HepG2 (cell line): Measurements from ENCODE around the gene UTP11. TPM values are rescaled to one million over a fixed set of nuclear protein-coding genes. Genes with fewer than 3 reads are reported as not detected.

Source experiments
- ARHGAP35 ChIP-seq: sonication (generic); formaldehyde crosslinking; IDR thresholded peaks from 2 replicates; pipeline ENCODE4 v1.9.0; 2022; ENCODE audit warnings: mild to moderate bottlenecking, inconsistent platforms, moderate library complexity, missing genetic modification reagents, borderline replicate concordance
- BHLHE40 ChIP-seq: IDR thresholded peaks from 2 replicates; pipeline ENCODE4 v1.6.1; 2011; ENCODE audit warnings: low read length, improper control_type of control experiment
- BRD4 ChIP-seq: sonication (generic); formaldehyde crosslinking; IDR thresholded peaks from 2 replicates; pipeline ENCODE4 v1.4.0; 2020; ENCODE audit warnings: missing genetic modification reagents
- KDM6A ChIP-seq: IDR thresholded peaks from 2 replicates; pipeline ENCODE4 v1.6.1; 2016; ENCODE audit warnings: low read depth
- NCOA1 ChIP-seq: sonication (generic); formaldehyde crosslinking; IDR thresholded peaks from 2 replicates; pipeline ENCODE4 v1.9.0; 2021; ENCODE audit warnings: missing genetic modification reagents
- NFRKB ChIP-seq: fragments of 450-650 bp; IDR thresholded peaks from 2 replicates; pipeline ENCODE4 v1.6.1; 2017
- NR2F6 ChIP-seq, 2 experiments: IDR thresholded peaks; 2 replicates each; pipeline ENCODE4 v1.6.1; 2016; ENCODE audit warnings: antibody characterized with exemption in 1 of 2, mild to moderate bottlenecking in 1 of 2
- ONECUT2 ChIP-seq: sonication (generic); formaldehyde crosslinking; IDR thresholded peaks from 2 replicates; pipeline ENCODE4 v1.4.0; 2020; ENCODE audit warnings: missing genetic modification reagents
- PHB2 ChIP-seq: fragments of 450-650 bp; IDR thresholded peaks from 2 replicates; pipeline ENCODE4 v1.6.1; 2018; ENCODE audit not compliant: partially characterized antibody
- PHF21A ChIP-seq: sonication (generic); formaldehyde crosslinking; IDR thresholded peaks from 2 replicates; pipeline ENCODE4 v1.5.0; 2020; ENCODE audit warnings: mild to moderate bottlenecking, missing genetic modification reagents
- PLRG1 ChIP-seq: fragments of 450-650 bp; conservative IDR thresholded peaks from 2 replicates; pipeline ENCODE4 v1.6.1; 2016
- RFXAP ChIP-seq: sonication (generic); formaldehyde crosslinking; IDR thresholded peaks from 2 replicates; pipeline ENCODE4 v1.4.0; 2020; ENCODE audit warnings: missing genetic modification reagents, borderline replicate concordance
- SRY ChIP-seq: sonication (generic); formaldehyde crosslinking; IDR thresholded peaks from 2 replicates; pipeline ENCODE4 v1.8.0; 2022; ENCODE audit warnings: mild to moderate bottlenecking, missing genetic modification reagents
- STAG1 ChIP-seq: sonication (generic); formaldehyde crosslinking; IDR thresholded peaks from 2 replicates; pipeline ENCODE4 v1.4.0; 2020; ENCODE audit warnings: missing genetic modification reagents
- YEATS2 ChIP-seq: sonication (generic); formaldehyde crosslinking; IDR thresholded peaks from 2 replicates; pipeline ENCODE4 v1.4.0; 2020; ENCODE audit warnings: missing genetic modification reagents, borderline replicate concordance
- ZNF484 ChIP-seq: sonication (generic); formaldehyde crosslinking; IDR thresholded peaks from 2 replicates; pipeline ENCODE4 v1.5.1; 2020; ENCODE audit warnings: mild to moderate bottlenecking, low read depth, missing genetic modification reagents, borderline replicate concordance
- ZNF569 ChIP-seq: sonication (generic); formaldehyde crosslinking; IDR thresholded peaks from 2 replicates; pipeline ENCODE4 v1.5.0; 2020; ENCODE audit warnings: mild to moderate bottlenecking, missing genetic modification reagents, moderate library complexity, borderline replicate concordance
- ZNF660 ChIP-seq: sonication (generic); formaldehyde crosslinking; IDR thresholded peaks from 2 replicates; pipeline ENCODE4 v1.5.1; 2020; ENCODE audit warnings: mild to moderate bottlenecking, low read depth, missing genetic modification reagents, borderline replicate concordance
- ZNF674 ChIP-seq: sonication (generic); formaldehyde crosslinking; IDR thresholded peaks from 2 replicates; pipeline ENCODE4 v1.5.0; 2020; ENCODE audit warnings: low read depth, mild to moderate bottlenecking, missing genetic modification reagents
- ZNF703 ChIP-seq: sonication (generic); formaldehyde crosslinking; IDR thresholded peaks from 2 replicates; pipeline ENCODE4 v1.5.1; 2020; ENCODE audit warnings: missing genetic modification reagents, mild to moderate bottlenecking, moderate library complexity, borderline replicate concordance
- ZSCAN31 ChIP-seq: sonication (generic); formaldehyde crosslinking; IDR thresholded peaks from 2 replicates; pipeline ENCODE4 v1.5.0; 2020; ENCODE audit warnings: low read depth, mild to moderate bottlenecking, missing genetic modification reagents
- polyA plus RNA-seq, 8 experiments: library from polyadenylated mRNA; depleted of rRNA in 3 of 8; stranded (reverse) in 7 of 8; unstranded in 1 of 8; fragments of >200 nt; fragmentation: Illumina TruSeq in 4 of 8; extraction: Trizol in 4 of 8; gene quantifications; 2 replicates each; pipeline versions ENCODE4 v1.2.1 to v1.2.3, GENCODE V29; 2011 to 2016; ENCODE audit warnings: low read depth in 4 of 8, missing spikeins in 1 of 8, mixed read lengths in 1 of 8; ENCODE audit not compliant: insufficient read depth in 1 of 8
- total RNA-seq, 5 experiments: library from RNA; depleted of rRNA; stranded (reverse); fragments of >200 nt; fragmentation: Illumina TruSeq; extraction: Trizol; gene quantifications; 2 replicates each; pipeline ENCODE4 v1.2.3, GENCODE V29; 2016; ENCODE audit warnings: low read depth in 1 of 5
- TF ChIP-seq, protein P1 (sequence below): sonication (generic); formaldehyde crosslinking; IDR thresholded peaks from 2 replicates; pipeline ENCODE4 v1.5.1; 2020; ENCODE audit warnings: mild to moderate bottlenecking, missing genetic modification reagents, borderline replicate concordance
- TF ChIP-seq, protein P2 (sequence below): sonication (generic); formaldehyde crosslinking; IDR thresholded peaks from 2 replicates; pipeline ENCODE4 v1.4.0; 2020; ENCODE audit warnings: missing genetic modification reagents, low read depth, mild to moderate bottlenecking, borderline replicate concordance
- TF ChIP-seq, protein P3 (sequence below): sonication (generic); formaldehyde crosslinking; IDR thresholded peaks from 2 replicates; pipeline ENCODE4 v1.4.0; 2020; ENCODE audit warnings: missing genetic modification reagents
- TF ChIP-seq, protein P4 (sequence below): sonication (generic); formaldehyde crosslinking; IDR thresholded peaks from 2 replicates; pipeline ENCODE4 v1.5.1; 2020; ENCODE audit warnings: missing genetic modification reagents, mild to moderate bottlenecking, borderline replicate concordance

UTP11 gene
- total and polyA plus RNA-seq, 2 of the 13 experiments (the other 11 are each of a cell fraction or from before 2014, with no cell fraction given) = 13.5 to 44.8 TPM

DNA sequence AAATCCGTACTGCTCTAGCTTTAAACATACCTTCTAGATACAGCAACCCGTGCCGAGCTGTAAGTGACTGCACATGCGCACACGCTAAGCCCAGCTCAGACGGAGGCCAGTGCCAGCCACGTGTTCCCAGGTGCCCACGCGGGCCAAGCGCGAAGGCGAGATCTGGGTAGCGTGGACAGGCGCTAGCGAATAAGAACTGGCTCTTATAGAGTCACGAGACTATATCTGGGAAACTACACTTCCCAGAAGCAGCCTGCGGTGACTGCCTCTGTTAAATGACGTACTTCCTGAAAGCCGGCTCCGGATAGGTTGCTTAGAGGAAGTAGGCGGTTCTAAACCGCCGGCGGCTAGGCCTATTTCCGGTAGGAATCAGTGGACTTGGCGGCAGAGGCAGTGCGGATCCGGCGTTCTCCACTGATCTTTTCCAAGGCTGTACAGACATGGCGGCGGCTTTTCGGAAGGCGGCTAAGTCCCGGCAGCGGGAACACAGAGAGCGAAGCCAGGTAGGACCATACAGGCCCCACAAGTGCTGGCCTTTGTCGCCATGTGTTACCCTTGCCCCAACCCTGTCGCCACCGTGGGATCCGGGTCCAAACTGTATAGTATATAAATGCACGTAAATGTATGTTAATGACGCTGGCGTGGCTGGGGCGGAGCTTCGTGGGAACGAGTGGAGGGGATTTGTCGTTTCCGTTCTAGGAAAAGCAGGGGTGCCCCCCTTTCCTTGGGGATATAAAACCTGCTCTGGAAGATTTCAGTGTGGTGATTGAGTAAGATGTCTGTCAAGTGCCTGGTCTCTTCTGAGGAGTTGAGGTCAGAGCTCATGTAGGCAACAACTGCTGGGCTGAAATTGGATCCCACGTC lies at the start of gene UTP11 (continued):
- no peak for TF ChIP-seq STAG1 (CRISPR knock-in tag)
- peak; percentile 37; the same call in 1 of the 2 replicates for TF ChIP-seq BRD4 (CRISPR knock-in tag)
- TF ChIP-seq, protein P1, sequence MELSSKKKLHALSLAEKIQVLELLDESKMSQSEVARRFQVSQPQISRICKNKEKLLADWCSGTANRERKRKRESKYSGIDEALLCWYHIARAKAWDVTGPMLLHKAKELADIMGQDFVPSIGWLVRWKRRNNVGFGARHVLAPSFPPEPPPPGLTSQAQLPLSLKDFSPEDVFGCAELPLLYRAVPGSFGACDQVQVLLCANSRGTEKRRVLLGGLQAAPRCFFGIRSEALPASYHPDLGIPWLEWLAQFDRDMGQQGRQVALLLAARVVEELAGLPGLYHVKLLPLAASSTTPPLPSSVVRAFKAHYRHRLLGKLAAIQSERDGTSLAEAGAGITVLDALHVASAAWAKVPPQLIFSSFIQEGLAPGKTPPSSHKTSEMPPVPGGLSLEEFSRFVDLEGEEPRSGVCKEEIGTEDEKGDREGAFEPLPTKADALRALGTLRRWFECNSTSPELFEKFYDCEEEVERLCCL (CRISPR knock-in tag) = peak; percentile 96
- no peak; the same call in none of the 2 replicates for TF ChIP-seq NCOA1 (CRISPR knock-in tag)
- no peak for TF ChIP-seq ZNF660 (CRISPR knock-in tag)
- no peak for TF ChIP-seq PLRG1
- peak; percentile 60; the same call in 1 of the 2 replicates for TF ChIP-seq ZNF484 (CRISPR knock-in tag)
- TF ChIP-seq PHF21A (CRISPR knock-in tag) = peak; percentile 76
- TF ChIP-seq, protein P2, sequence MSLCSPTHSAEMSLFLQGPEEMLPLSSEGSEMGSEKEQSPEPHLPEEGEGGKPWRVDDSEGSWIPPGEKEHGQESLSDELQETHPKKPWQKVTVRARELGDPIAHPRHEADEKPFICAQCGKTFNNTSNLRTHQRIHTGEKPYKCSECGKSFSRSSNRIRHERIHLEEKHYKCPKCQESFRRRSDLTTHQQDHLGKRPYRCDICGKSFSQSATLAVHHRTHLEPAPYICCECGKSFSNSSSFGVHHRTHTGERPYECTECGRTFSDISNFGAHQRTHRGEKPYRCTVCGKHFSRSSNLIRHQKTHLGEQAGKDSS = peak; percentile 69
- TF ChIP-seq ZSCAN31 = peak; percentile 95
- TF ChIP-seq, protein P3, sequence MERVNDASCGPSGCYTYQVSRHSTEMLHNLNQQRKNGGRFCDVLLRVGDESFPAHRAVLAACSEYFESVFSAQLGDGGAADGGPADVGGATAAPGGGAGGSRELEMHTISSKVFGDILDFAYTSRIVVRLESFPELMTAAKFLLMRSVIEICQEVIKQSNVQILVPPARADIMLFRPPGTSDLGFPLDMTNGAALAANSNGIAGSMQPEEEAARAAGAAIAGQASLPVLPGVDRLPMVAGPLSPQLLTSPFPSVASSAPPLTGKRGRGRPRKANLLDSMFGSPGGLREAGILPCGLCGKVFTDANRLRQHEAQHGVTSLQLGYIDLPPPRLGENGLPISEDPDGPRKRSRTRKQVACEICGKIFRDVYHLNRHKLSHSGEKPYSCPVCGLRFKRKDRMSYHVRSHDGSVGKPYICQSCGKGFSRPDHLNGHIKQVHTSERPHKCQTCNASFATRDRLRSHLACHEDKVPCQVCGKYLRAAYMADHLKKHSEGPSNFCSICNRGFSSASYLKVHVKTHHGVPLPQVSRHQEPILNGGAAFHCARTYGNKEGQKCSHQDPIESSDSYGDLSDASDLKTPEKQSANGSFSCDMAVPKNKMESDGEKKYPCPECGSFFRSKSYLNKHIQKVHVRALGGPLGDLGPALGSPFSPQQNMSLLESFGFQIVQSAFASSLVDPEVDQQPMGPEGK (CRISPR knock-in tag) = peak; percentile 45
- peak; percentile 94; the same call in 1 of the 2 replicates for TF ChIP-seq ZNF569 (CRISPR knock-in tag)
- TF ChIP-seq YEATS2 = peak; percentile 89; the same call in 1 of the 2 replicates
- TF ChIP-seq, protein P4, sequence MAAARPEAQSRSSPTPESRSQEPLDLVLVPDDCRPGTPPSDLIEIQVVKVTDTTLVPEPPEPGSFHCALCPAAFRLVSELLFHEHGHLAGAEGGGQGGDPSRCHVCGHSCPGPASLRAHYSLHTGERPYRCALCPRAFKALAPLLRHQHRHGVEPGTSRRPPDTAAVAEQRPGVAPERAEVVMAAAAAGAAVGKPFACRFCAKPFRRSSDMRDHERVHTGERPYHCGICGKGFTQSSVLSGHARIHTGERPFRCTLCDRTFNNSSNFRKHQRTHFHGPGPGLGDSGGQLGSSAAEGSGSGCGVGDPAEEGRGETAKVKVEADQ (CRISPR knock-in tag) = peak; percentile 70; the same call in 1 of the 2 replicates
- peak; percentile 92 for TF ChIP-seq BHLHE40
- TF ChIP-seq ZNF674 = no peak
- TF ChIP-seq ZNF703 (CRISPR knock-in tag) = peak; percentile 97
- TF ChIP-seq KDM6A (CRISPR knock-in tag) = no peak
- no peak for TF ChIP-seq PHB2
- TF ChIP-seq SRY (CRISPR knock-in tag) = peak; percentile 97
- TF ChIP-seq ONECUT2 = peak; percentile 75; the same call in 1 of the 2 replicates
- TF ChIP-seq NR2F6 (IDR thresholded peaks at IDR 0.05) = no peak
- peak; percentile 54; the same call in 1 of the 2 replicates for TF ChIP-seq NR2F6 (CRISPR knock-in tag; IDR thresholded peaks at IDR 0.05)
- no peak for TF ChIP-seq NFRKB
- TF ChIP-seq RFXAP (CRISPR knock-in tag) = peak; percentile 68; the same call in 1 of the 2 replicates
- peak; percentile 94; the same call in 1 of the 2 replicates for TF ChIP-seq ARHGAP35
